Neural crest cell (in vitro differentiated cells): ENCODE results near the gene SQSTM1. TPM values are rescaled to one million over a fixed set of nuclear protein-coding genes. Genes with fewer than 3 reads are reported as not detected.

ENCODE experiments used
- DNase-seq: peaks from one replicate; pipeline ENCODE4 v3.0.0; 2021; ENCODE audit warnings: low read depth, mixed read lengths, low spot score
- H3K27ac Mint-ChIP-seq: one replicate; pipeline ENCODE4 v1.8.0; 2021; ENCODE audit warnings: mild to moderate bottlenecking, mixed read lengths; ENCODE audit not compliant: unreplicated experiment
- H3K27me3 Mint-ChIP-seq: 2 replicates; pipeline ENCODE4 v1.8.0; 2021; ENCODE audit warnings: low read depth, mild to moderate bottlenecking, mixed read lengths
- H3K36me3 Mint-ChIP-seq: 2 replicates; pipeline ENCODE4 v1.8.0; 2021; ENCODE audit warnings: low read depth, mild to moderate bottlenecking, mixed read lengths
- H3K4me1 Mint-ChIP-seq: 2 replicates; pipeline ENCODE4 v1.8.0; 2021; ENCODE audit warnings: mixed read lengths
- H3K4me3 Mint-ChIP-seq: one replicate; pipeline ENCODE4 v1.8.0; 2021; ENCODE audit warnings: mild to moderate bottlenecking, mixed read lengths
- H3K9me3 Mint-ChIP-seq: 2 replicates; pipeline ENCODE4 v1.8.0; 2021; ENCODE audit warnings: mixed read lengths
- CTCF ChIP-seq: fragments of 200-600 bp; sonication (generic); conservative IDR thresholded peaks from 2 replicates; pipeline ENCODE4 v1.5.0; 2021; ENCODE audit warnings: antibody characterized with exemption, mild to moderate bottlenecking
- total RNA-seq: library from RNA; stranded (reverse); gene quantifications from 2 replicates; pipeline ENCODE4 v1.2.1, GENCODE V29; 2021

Gene SQSTM1
- total RNA-seq, 1 donor from 2014 or later = 69.5 TPM

GRCh38 chr5:179817890-179818745 lies 2.6 kb upstream of the SQSTM1 start:
- Mint-ChIP-seq H3K4me3 (peak overlapping the region; percentile 88), H3K27me3 (peaks cover 12% of the 10 kb centered on the region), H3K36me3 (peaks cover 6% of the 10 kb centered on the region), H3K9me3 (no peaks in the 10 kb centered on the region), H3K4me1 (peaks cover 39% of the 10 kb centered on the region), H3K27ac (peak overlapping the region; percentile 67)
- no peak for TF ChIP-seq CTCF
- no peak for DNase-seq

GRCh38 chr5:179818746-179819295 lies 1.9 kb upstream of the SQSTM1 start:
- DNase-seq = peak; percentile 48
- Mint-ChIP-seq H3K4me1 (peaks cover 39% of the 10 kb centered on the region), H3K36me3 (peaks cover 6% of the 10 kb centered on the region), H3K27ac (no peak overlapping the region), H3K4me3 (peak overlapping the region; percentile 88), H3K27me3 (peaks cover 12% of the 10 kb centered on the region), H3K9me3 (no peaks in the 10 kb centered on the region)
- no peak for TF ChIP-seq CTCF

GRCh38 chr5:179819296-179820126 lies 1.2 kb upstream of the SQSTM1 start:
- H3K27ac Mint-ChIP-seq = peak overlapping the region; percentile 86
- H3K27me3 Mint-ChIP-seq = peaks cover 12% of the 10 kb centered on the region
- peak overlapping the region; percentile 85 for H3K4me3 Mint-ChIP-seq
- H3K4me1 Mint-ChIP-seq = peaks cover 40% of the 10 kb centered on the region
- TF ChIP-seq CTCF = no peak
- H3K36me3 Mint-ChIP-seq = peaks cover 6% of the 10 kb centered on the region
- no peak for DNase-seq
- H3K9me3 Mint-ChIP-seq = no peaks in the 10 kb centered on the region

- Mint-ChIP-seq H3K27me3 (peaks cover 12% of the 10 kb centered on the region), H3K36me3 (peaks cover 7% of the 10 kb centered on the region), H3K9me3 (no peaks in the 10 kb centered on the region), H3K4me1 (peaks cover 43% of the 10 kb centered on the region), H3K4me3 (peak overlapping the region; percentile 85), H3K27ac (peak overlapping the region; percentile 86)
- TF ChIP-seq CTCF = no peak
- no peak for DNase-seq
These were observed 600 bp upstream of the SQSTM1 start for GRCh38 chr5:179820127-179820482.

GRCh38 chr5:179821298-179822058 lies 773 bp downstream of the SQSTM1 start:
- TF ChIP-seq CTCF = peak; percentile 3
- Mint-ChIP-seq H3K36me3 (peaks cover 4% of the 10 kb centered on the region), H3K4me1 (peaks cover 39% of the 10 kb centered on the region), H3K27me3 (peaks cover 10% of the 10 kb centered on the region), H3K27ac (peak overlapping the region; percentile 95), H3K9me3 (no peaks in the 10 kb centered on the region), H3K4me3 (peak overlapping the region; percentile 98)
- peak; percentile 57 for DNase-seq
